Measurements from ENCODE around the gene MORN1.

MORN1 gene

GRCh38 chr1:2384941-2385481 lies 6.3 kb downstream of the MORN1 start:
- no peak for DNase-seq

- no peak for DNase-seq
Measured at GRCh38 chr1:2384130-2384860, 7.1 kb downstream of the MORN1 start.

- no peak for DNase-seq
Measured at GRCh38 chr1:2383576-2383975, 7.8 kb downstream of the MORN1 start.

GRCh38 chr1:2382621-2383361 lies 8.6 kb downstream of the MORN1 start:
- peak; percentile 23 to 48 (median 28) for DNase-seq

- DNase-seq: peak; percentile 72 to 92 (median 84)
Measured at GRCh38 chr1:2381741-2382620, 9.4 kb downstream of the MORN1 start.

- no peak for DNase-seq
Measured at GRCh38 chr1:2380816-2381591, 10.3 kb downstream of the MORN1 start.

- DNase-seq: no peak
Measured at GRCh38 chr1:2379733-2380404, 11.5 kb downstream of the MORN1 start.

GRCh38 chr1:2378956-2379732 lies 12.2 kb downstream of the MORN1 start:
- no peak for DNase-seq

- DNase-seq: no peak
Measured at GRCh38 chr1:2378441-2378851, 12.9 kb downstream of the MORN1 start.

- no peak for DNase-seq
Measured at GRCh38 chr1:2377751-2378440, 13.5 kb downstream of the MORN1 start.

- no peak for DNase-seq
Measured at GRCh38 chr1:2376931-2377672, 14.3 kb downstream of the MORN1 start.

GRCh38 chr1:2376261-2376741 lies 15.1 kb downstream of the MORN1 start:
- no peak for DNase-seq

GRCh38 chr1:2375923-2376260 lies 15.5 kb downstream of the MORN1 start:
- DNase-seq: no peak

GRCh38 chr1:2375246-2375922 lies 16.0 kb downstream of the MORN1 start:
- no peak for DNase-seq

GRCh38 chr1:2374252-2375155 lies 16.9 kb downstream of the MORN1 start:
- no peak for DNase-seq

GRCh38 chr1:2373551-2374251 lies 17.7 kb downstream of the MORN1 start:
- DNase-seq: no peak
